ENCODE measurements around the gene GNE.
A peak's percentile ranks its signal among the peaks of the same experiment; 100 is the strongest.
"Not testable (repeated sequence)": the region's sequence is repeated elsewhere in the genome, so short reads cannot be mapped to it uniquely, and the experiment has no call there.

The GNE gene
- long read RNA-seq, donor 1, full-length matches to known transcripts = 1 of 1 reads
- long read RNA-seq, donor 1, partial matches to known transcripts = 0 of 1 reads
- long read RNA-seq, donor 1, other reads (novel, unspliced or antisense) = 0 of 1 reads
- long read RNA-seq, donor 2 = 0 reads
- long read RNA-seq, donor 3 = 0 reads
- long read RNA-seq, donor 4 = 0 reads
- long read RNA-seq, donor 5 = 0 reads
- long read RNA-seq, donor 6 = 0 reads
- long read RNA-seq, donor 7, full-length matches to known transcripts = 2 of 2 reads
- long read RNA-seq, donor 7, partial matches to known transcripts = 0 of 2 reads
- long read RNA-seq, donor 7, other reads (novel, unspliced or antisense) = 0 of 2 reads
- long read RNA-seq, donor 8 = 0 reads

- DNase-seq = peak; percentile 92
These were observed at the start of gene GNE for GRCh38 chr9:36258208-36258995. Gene GNE (minus strand): TSS chr9:36258448. CDS start chr9:36249355, 9,093 bp downstream.

- DNase-seq = no peak
These were observed 48.4 kb upstream of the GNE start for GRCh38 chr9:36306471-36307306.

GRCh38 chr9:36304366-36304765 is 46.1 kb upstream of the GNE start:
- DNase-seq = not testable (repeated sequence)

GRCh38 chr9:36301227-36301626 is 43.0 kb upstream of the GNE start:
- DNase-seq = no peak

GRCh38 chr9:36298566-36298965 is 40.3 kb upstream of the GNE start:
- no peak for DNase-seq

- no peak for DNase-seq
These were observed 39.5 kb upstream of the GNE start for GRCh38 chr9:36297798-36298197.

- not testable (repeated sequence) for DNase-seq
These were observed 36.7 kb upstream of the GNE start for GRCh38 chr9:36294996-36295395.

- no peak for DNase-seq
These were observed 35.7 kb upstream of the GNE start for GRCh38 chr9:36293918-36294317.

- no peak for DNase-seq
These were observed 34.9 kb upstream of the GNE start for GRCh38 chr9:36293171-36293570.

GRCh38 chr9:36292641-36293040 is 34.4 kb upstream of the GNE start:
- DNase-seq = no peak

GRCh38 chr9:36290996-36291395 is 32.7 kb upstream of the GNE start:
- no peak for DNase-seq

- no peak for DNase-seq
These were observed 31.7 kb upstream of the GNE start for GRCh38 chr9:36289836-36290435.

- no peak for DNase-seq
These were observed 29.8 kb upstream of the GNE start for GRCh38 chr9:36288070-36288469.

GRCh38 chr9:36286388-36286787 is 28.1 kb upstream of the GNE start:
- DNase-seq = no peak

- no peak for DNase-seq
These were observed 26.0 kb upstream of the GNE start for GRCh38 chr9:36284226-36284625.

GRCh38 chr9:36282275-36282674 is 24.0 kb upstream of the GNE start:
- no peak for DNase-seq

- no peak for DNase-seq
These were observed 22.7 kb upstream of the GNE start for GRCh38 chr9:36280989-36281388.

GRCh38 chr9:36278243-36278642 is 20.0 kb upstream of the GNE start:
- DNase-seq = no peak

- peak; percentile 15 for DNase-seq
These were observed 18.5 kb upstream of the GNE start for GRCh38 chr9:36276781-36277181.

- DNase-seq = no peak
These were observed 18.0 kb upstream of the GNE start for GRCh38 chr9:36276254-36276653.

- no peak for DNase-seq
These were observed 16.8 kb upstream of the GNE start for GRCh38 chr9:36275060-36275459.

GRCh38 chr9:36273354-36273753 is 15.1 kb upstream of the GNE start:
- not testable (repeated sequence) for DNase-seq

All from right kidney (tissue), 9 donors.